Thyroid gland (tissue), 4 donors: ENCODE results near the gene DUSP15.

Experiments used
- CTCF ChIP-seq, 6 experiments: fragments of 200-600 bp in 3 of 6; fragments of 450-650 bp in 3 of 6; sonication (generic) in 3 of 6; IDR thresholded peaks; one replicate each; pipeline ENCODE4 v1.5.1; 2016 to 2019; ENCODE audit warnings: antibody characterized with exemption in 6 of 6, mild to moderate bottlenecking in 2 of 6, inconsistent platforms in 1 of 6, moderate library complexity in 1 of 6
- POLR2A ChIP-seq, 2 donors: fragments of 450-650 bp; IDR thresholded peaks; one replicate each; pipeline ENCODE4 v1.6.1; 2017; ENCODE audit warnings: antibody characterized with exemption in 2 of 2, mild to moderate bottlenecking in 2 of 2, moderate library complexity in 1 of 2

GRCh38 chr20:31831771-31832306, 38.5 kb downstream of the DUSP15 start:
- no peak for TF ChIP-seq CTCF (IDR thresholded peaks at IDR 0.05)
- no peak for TF ChIP-seq POLR2A (IDR thresholded peaks at IDR 0.05)
